HG03571 (cell line): ENCODE measurements around the gene ERLIN1.

Experiments
- ATAC-seq: cut with Tn5 transposase; IDR thresholded peaks from one replicate; pipeline ENCODE4 v1.9.1; 2021; ENCODE audit not compliant: unreplicated experiment

ERLIN1 gene

GRCh38 chr10:100185364-100186252 lies at the start of gene ERLIN1:
Gene ERLIN1, minus strand, starts transcription at chr10:100186029. Its CDS starts 403 bp downstream, at chr10:100185626.
- peak; percentile 82 for ATAC-seq

GRCh38 chr10:100232101-100232500 lies 46.3 kb upstream of the ERLIN1 start:
- no peak for ATAC-seq

- no peak for ATAC-seq
These were observed 44.1 kb upstream of the ERLIN1 start for GRCh38 chr10:100229819-100230422.

DNA sequence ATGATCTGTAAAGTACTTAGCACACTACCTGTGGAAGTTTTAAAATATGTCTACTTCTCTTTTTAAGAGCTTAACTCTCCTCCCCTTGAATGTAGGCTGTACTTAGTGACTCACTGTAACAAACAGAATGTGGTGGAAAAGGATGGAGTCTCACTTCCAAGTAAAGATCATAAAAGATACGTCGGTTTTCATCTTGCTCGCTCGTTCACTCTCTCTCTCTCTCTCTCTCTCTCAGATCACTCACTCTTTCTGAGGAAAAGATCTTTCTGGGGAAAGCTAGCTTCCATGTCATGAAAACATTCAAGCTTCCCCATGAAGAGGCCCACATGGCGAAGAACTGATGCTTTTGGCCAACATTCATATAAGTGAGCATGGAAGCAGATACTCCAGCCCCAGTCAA lies 38.0 kb upstream of the ERLIN1 start:
- no peak for ATAC-seq

GRCh38 chr10:100222529-100222928 lies 36.7 kb upstream of the ERLIN1 start:
- ATAC-seq = no peak

DNA sequence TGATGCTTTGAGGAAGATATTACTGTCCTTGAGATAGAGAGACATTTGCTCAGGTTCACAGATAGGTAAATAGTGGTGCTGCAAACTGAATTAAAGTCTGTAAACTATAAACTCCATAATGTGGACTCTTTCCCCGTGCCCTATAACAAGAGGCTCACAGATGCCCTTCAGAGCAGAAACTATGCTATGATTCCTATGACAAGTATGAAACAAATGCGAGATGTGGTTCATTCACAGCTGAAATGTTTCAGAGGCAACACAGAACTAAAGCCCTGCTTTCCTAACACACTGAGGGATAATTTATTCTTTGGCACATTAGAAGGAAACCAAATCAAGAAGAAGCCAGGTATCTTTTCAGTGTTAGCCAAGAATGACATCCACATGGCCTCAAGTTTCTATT lies 30.2 kb upstream of the ERLIN1 start:
- no peak for ATAC-seq

DNA sequence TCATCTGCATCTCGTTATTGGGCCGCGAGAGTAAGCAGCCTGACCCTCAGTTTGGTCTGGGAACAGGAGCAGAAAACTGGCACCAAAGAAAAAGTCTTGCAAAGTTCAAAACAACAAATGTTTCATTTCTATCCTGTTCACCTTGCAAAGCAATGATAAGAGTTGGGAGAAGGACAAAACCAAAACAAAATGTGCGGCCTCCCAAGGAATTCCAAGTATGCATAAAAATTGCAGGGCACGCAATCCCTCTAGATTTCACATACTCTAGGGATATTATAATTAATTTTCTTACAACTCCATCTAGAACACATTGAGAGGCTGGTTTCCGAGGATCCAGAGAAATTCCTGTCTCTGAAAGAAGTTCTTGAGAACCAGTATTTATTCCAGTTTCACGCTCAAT lies 23.5 kb upstream of the ERLIN1 start:
- no peak for ATAC-seq

DNA sequence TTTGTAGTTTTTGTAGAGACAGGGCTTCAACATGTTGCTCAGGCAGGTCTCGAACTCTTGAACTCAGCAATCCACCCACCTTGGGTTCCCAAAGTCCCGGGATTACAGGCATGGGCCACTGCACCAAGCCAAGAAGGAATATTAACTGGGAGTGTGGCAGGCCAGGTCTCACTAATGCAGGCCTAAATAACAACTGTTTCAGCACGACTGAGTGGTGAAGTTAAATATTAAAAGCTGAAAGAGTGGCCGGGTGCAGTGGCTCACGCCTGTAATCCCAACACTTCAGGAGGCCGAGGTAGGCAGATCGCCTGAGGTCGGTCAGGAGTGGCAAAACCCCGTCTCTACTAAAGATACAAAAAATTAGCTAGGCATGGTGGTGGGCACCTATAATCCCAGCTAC lies 22.4 kb upstream of the ERLIN1 start:
- ATAC-seq = no peak

DNA sequence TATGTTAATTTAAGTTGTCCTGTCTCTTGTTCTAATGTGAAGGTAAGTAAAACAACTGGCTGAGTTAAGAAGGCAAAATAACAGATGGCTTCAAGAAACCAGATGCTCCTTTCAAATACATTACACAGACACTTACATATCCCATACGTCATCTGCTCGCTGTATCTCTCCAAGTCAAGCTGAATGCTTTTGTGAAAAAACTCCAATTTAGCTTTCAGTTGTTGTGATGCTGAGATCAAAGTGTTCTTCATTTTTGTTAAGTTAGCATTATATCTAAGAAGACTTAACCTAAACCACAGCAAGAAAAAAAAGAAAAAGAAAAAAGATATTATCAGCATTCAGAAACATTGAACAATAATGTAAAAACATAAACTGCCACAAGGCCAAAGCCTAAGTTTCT lies 18.5 kb upstream of the ERLIN1 start:
- ATAC-seq = no peak

DNA sequence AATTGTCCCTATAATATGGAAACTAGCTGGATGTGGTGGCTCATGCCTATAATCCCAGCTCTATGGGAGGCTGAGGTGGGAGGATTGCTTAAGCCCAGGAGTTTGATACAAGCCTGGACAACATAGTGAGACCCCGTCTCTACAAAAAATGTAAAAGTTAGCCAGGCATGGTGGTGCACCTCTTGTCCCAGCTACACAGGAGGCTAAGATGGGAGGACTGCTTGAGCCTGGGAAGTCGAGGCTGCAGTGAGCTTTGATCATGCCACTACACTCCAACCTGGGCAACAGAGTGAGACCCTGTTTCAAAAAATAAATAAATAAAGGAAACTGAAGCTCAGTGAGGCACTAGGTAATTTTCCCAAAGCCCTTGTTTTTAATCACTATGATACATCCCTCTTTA lies 15.7 kb upstream of the ERLIN1 start:
- no peak for ATAC-seq

DNA sequence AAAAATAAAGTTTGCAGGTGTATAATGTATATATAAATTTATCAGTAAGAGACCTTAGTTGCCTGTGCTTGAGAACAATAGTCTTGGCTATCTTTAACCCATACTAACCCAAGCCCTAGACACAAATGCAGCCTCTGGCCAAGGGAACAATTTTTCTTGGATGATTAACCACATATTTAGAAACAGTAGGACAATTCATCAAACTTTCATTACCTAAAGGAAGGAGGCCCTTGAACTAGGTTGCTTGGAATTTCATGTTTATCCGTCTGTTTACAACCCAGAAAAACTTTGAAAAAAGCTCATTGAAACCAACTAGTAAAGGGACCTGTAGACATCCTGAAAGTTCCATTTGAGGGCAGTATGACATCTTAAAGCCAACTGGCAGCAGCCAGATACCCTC lies 8.9 kb upstream of the ERLIN1 start:
- ATAC-seq = no peak

DNA sequence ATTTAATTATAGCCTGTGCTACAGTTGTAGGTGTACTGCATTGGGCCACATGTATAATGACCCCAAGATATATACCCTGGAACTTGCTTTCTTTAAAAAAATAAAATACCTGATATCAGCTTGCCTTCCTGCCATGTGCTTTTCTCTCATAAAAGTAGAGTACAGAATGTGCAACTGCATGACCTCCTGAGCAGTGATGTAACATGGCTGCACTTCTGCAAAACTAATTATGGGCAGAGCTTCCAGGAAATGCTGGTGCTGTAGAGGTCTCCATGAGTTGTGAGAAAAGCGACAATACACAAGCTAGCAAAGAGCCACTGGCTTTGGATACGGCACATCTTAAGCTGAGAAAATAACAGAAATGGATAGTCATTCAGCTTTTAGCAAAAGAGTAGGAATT lies 6.5 kb upstream of the ERLIN1 start:
- ATAC-seq = no peak

DNA sequence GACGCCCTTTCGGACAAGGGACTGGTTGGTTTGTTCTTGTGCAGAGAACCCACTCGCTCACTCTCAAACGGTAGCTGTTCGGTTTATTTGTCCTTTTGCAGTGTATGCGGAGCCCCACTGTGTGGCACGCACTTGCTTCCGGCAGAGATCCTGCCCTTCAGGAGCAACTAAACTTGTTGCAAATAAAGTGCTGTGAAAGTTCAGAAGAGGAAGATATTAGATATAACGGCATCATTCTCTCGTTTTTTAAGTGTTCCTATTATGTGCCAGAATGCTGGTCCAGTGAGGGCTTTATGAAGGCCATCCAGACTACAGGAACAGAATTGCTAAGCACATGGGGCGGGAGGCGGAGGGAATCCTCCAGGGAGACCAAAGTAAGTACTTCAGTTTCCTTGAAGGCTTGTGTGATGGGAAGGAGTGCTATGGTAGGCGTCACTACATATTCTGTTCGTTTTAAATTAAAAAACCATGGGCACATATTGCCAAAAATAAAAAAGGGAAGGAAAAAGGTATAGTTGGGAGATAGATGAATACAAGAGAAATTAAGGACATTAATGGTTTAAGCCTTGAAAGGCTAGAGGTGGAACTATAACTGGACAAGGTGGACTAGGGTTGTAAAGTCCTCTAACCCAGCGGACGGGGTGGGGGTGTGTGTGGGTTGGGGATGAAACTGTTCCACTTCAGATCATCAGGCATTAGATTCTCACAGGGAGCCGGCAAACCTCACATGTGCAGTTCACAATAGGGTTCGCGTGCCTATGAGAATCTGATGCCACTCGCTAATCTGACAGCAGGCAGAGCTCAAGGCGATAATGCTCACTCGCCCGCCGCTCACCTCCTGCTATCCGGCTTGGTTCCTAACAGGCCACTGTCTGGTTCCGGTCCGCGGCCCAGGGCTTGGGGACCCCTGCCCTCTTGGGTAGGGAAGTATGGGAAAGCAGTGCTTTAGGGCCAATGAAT lies 704 bp upstream of the ERLIN1 start:
- peak; percentile 43 for ATAC-seq

DNA sequence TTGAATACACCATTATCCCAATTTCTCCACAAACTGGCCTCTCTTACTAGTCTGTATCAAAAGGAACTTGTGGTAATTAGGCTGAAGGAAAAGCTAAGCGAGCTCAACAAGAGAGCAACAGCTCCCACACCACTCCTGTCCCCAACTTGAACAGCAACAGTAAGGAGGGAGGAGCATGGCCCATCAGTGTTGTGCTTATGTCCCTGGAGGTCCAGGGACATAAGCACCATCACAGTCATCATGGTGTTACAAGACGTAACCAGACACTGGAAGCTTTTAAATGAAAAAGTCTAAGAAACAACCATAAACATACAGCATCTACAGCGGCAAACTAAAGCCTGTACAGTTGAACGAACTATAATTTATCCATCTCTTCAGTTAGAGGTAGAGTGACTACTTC lies 989 bp downstream of the ERLIN1 start:
- ATAC-seq = no peak

DNA sequence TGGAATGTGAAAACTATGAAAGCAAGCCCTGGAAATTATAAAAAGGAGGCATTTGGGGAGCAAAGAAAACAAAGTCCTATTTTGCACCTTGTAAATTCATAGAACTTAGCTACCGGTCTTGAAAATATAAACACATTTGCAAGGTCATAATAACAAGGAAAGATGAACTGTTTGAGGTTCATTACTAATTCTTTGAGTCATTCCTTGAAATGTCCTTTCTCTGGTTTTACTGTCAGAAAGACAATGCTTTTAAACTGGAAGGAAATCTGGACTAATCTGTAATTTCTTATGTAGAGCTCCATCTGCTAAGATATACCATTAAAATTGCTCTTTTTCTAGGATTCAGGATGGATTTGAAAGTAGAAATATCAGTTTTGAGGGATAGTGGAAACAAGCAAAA lies 1.4 kb downstream of the ERLIN1 start:
- ATAC-seq = no peak

DNA sequence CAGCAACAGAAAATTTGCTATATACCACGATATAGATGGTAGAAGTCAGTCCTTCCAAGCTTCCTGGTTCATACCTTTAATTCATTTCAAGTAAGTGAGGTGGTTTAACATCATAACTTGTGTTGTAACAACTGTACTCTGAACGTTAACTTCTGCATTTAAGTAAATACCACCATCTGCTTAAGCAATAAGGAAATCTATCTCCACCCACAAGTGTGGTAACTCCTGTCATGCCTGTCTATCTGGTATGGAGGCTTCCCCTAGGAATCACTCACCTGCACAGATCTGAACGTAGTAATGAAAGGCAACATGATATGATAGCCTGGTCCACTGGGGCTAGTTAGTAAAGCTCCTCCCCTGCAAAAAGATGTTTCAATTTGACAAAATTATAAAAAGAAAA lies 2.3 kb downstream of the ERLIN1 start:
- ATAC-seq = no peak

DNA sequence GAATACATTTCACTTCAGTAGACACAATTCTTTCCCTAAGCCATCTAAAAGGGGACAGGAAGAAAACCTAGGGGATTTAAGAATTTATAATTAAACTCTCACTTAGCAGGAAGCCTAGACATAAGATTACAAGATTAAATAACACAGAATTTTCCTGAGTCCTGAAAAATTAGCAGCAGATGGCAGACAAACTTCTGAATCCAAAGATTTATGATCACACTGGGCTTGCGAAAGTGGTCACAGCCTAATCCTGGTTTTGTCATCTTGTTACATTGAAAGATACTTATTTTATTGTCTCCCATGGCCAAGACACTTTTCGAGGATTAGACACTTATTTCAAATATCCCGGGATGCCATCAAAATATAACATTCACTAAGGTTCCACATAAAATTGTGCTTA lies 2.9 kb downstream of the ERLIN1 start:
- ATAC-seq = no peak

GRCh38 chr10:100182281-100182680 lies 3.5 kb downstream of the ERLIN1 start:
- no peak for ATAC-seq

GRCh38 chr10:100175875-100176274 lies 10.0 kb downstream of the ERLIN1 start:
- ATAC-seq = no peak

DNA sequence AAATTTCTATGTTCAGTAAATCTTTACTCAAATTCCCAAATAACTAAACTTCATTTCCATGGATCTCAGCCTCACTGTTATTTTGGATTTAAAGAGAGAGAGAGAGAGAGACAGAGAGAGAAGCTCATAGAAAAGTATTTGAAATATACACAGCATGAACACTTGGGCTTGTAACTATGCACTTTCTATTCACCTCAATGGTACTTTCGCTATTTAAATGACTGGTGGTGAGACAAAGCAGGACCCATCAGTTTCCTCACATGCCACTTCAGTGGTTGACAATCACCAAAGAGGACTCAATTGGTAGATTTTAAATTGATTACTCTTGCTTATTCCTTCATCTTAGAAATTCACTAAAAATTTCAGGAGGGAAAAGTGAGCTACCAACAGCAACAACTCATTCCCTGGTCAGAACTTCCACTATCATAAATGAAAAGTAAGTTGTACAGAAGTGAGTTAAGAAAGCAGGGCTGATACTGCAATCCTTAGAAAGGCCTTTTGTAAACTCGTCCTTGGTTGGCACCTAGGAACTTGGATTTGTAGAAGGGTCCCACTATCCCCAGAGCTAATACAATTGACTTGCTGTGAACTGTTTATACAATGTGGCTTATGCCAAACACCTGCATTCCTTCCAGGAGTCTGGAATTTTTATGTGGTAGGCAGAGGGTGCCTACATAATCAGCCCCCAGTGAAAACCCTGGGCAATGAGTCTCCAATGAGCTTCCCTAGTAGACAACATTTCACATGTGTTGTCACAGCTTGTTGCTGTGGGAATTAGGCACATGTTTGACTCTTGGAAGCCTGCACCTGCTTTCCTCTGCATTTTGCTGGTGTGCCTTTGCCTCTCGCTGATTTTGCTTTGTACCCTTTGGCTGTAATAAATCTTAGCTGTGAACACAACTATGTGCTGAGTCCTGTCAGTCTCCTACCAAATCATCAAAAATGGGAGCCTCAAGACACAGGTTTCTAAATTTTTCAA lies 10.8 kb downstream of the ERLIN1 start:
- ATAC-seq = peak; percentile 91
